Right lobe of liver (tissue), 6 donors: ENCODE data around the gene PIK3C2A. TPM values are rescaled to one million over a fixed set of nuclear protein-coding genes. Genes with fewer than 3 reads are reported as not detected.
"Not testable (repeated sequence)": the region's sequence is repeated elsewhere in the genome, so short reads cannot be mapped to it uniquely, and the experiment has no call there.

Source experiments
- ATAC-seq, 4 donors: fragments of 200-7000 bp; cut with Tn5 transposase; one replicate each; pipeline ENCODE4 v1.9.1; 2020; ENCODE audit warnings: mild to moderate bottlenecking in 4 of 4, moderate library complexity in 4 of 4
- DNase-seq, 3 donors: peaks; one replicate each; pipeline ENCODE4 v3.0.0-alpha.2; 2020
- H3K27ac ChIP-seq, 3 donors: fragments of 200-600 bp; one replicate each; pipeline ENCODE4 v1.8.0; 2022
- H3K27me3 ChIP-seq, 2 donors: fragments of 200-600 bp; one replicate each; pipeline ENCODE4 v1.8.0; 2022
- H3K36me3 ChIP-seq, 4 donors: fragments of 200-600 bp; sonication (generic) in 1 of 4; one replicate each; pipeline versions ENCODE4 v1.5.1 to v1.8.0; 2017 to 2022; ENCODE audit warnings: control low read depth in 1 of 4
- H3K4me1 ChIP-seq, 4 donors: fragments of 200-600 bp; sonication (generic) in 1 of 4; one replicate each; pipeline versions ENCODE4 v1.5.1 to v1.8.0; 2017 to 2022; ENCODE audit warnings: control low read depth in 1 of 4
- H3K4me3 ChIP-seq, 3 donors: fragments of 200-600 bp; one replicate each; pipeline ENCODE4 v1.8.0; 2022
- H3K9me3 ChIP-seq, 4 donors: fragments of 200-600 bp; sonication (generic) in 1 of 4; one replicate each; pipeline versions ENCODE4 v1.5.1 to v1.8.0; 2017 to 2022; ENCODE audit warnings: control low read depth in 1 of 4
- POLR2A ChIP-seq: fragments of 450-650 bp; IDR thresholded peaks from one replicate; pipeline ENCODE4 v1.6.1; 2017; ENCODE audit warnings: antibody characterized with exemption, mild to moderate bottlenecking
- whole genome bisulfite sequencing: methylation state at CpG from one replicate; pipeline ENCODE4 v1.1.6; 2018; ENCODE audit warnings: low coverage, low lambda C conversion rate; ENCODE audit not compliant: insufficient coverage; ENCODE audit errors: missing lambda C conversion rate; 5-methylcytosine and 5-hydroxymethylcytosine counted together
- intact Hi-C, 2 donors: fragments of 100-400 bp; cut with DNase I; formaldehyde crosslinking; loops; one replicate each; pipeline versions ENCODE4 v1.11.2 to v1.14.1; 2022
- total RNA-seq, 6 experiments: library from RNA; depleted of rRNA in 2 of 6; stranded (reverse); fragments of >200 nt in 2 of 6; fragmentation: NEBNext Ultra II Directional in 3 of 6; extraction: Animal tissue kit (Norgen Biotek cat#: 25700) in 3 of 6; gene quantifications; one replicate each; pipeline versions ENCODE4 v1.1.0 to v1.2.4, GENCODE V29; 2016 to 2023
- TF ChIP-seq, protein P1 (sequence below), 4 donors: fragments of 200-600 bp in 3 of 4; fragments of 450-650 bp in 1 of 4; IDR thresholded peaks; one replicate each; pipeline versions ENCODE4 v1.5.1 to v1.8.0; 2016 to 2022; ENCODE audit warnings: antibody characterized with exemption in 4 of 4, mild to moderate bottlenecking in 2 of 4
- donor health status: DM: no; HTN: yes; CAD: no.
- donor health status: DM: no; HTN: no; CAD: no.
- donor health status: DM: no; HTN: no; CAD: no.
- donor health status: DM: no; HTN: yes; CAD: no.
- donor health status: DM: no; HTN: yes; CAD: no.

PIK3C2A gene
- total RNA-seq, 6 experiments from 2014 or later: 20.3 to 36.4 (median 28.1) TPM

DNA sequence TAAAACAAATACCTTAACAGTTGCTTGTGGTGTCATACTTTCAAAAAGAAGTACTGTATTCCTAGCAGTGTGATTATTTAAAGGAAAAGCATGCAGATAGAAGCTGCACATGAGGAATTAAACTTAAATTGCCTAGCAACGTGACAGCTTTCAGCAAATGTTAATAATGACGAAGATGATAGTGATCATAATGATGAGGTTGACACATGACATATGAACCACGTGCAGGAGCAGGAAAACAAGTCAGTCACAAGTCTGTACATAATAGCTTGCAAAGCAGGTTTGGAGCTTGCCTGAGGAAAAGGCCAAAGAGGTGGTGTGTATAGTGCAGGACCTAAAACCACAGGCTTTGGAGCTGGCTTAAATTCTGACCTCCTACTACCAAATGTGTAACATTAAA is 30.6 kb upstream of the PIK3C2A start:
- no peak for DNase-seq
- intact Hi-C loops: no loop called here
- 47% methylated on average over 3 of the region's 3 CpGs for WGBS
- Histone ChIP-seq H3K9me3 (no peaks in the 10 kb centered on the region), H3K27ac (no peak overlapping the region), H3K4me3 (no peak overlapping the region), H3K36me3 (no peaks in the 10 kb centered on the region), H3K27me3 (no peaks in the 10 kb centered on the region), H3K4me1 (no peaks in the 10 kb centered on the region)
- no peak for TF ChIP-seq POLR2A
- TF ChIP-seq, protein P1, sequence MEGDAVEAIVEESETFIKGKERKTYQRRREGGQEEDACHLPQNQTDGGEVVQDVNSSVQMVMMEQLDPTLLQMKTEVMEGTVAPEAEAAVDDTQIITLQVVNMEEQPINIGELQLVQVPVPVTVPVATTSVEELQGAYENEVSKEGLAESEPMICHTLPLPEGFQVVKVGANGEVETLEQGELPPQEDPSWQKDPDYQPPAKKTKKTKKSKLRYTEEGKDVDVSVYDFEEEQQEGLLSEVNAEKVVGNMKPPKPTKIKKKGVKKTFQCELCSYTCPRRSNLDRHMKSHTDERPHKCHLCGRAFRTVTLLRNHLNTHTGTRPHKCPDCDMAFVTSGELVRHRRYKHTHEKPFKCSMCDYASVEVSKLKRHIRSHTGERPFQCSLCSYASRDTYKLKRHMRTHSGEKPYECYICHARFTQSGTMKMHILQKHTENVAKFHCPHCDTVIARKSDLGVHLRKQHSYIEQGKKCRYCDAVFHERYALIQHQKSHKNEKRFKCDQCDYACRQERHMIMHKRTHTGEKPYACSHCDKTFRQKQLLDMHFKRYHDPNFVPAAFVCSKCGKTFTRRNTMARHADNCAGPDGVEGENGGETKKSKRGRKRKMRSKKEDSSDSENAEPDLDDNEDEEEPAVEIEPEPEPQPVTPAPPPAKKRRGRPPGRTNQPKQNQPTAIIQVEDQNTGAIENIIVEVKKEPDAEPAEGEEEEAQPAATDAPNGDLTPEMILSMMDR (IDR thresholded peaks at IDR 0.05): no peak
- ATAC-seq: no peak

DNA sequence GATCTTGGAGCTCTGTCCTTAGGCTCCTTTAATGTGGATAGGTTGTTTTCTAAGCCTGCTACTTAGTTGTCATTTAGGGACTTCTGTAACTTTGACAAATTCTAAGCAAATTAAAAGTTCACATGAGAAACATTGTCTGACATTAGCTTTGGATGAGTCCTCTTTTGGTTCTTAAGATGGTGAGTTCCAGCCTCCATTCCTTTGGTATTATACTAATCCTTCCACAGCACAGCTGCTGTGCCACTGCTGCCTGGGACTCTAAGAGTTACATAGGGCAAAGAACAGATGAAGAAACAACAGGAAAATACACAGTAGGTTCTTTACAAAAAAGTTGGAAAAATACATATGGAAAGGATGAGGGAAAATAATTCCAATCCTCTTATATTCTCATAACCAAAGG is 25.3 kb upstream of the PIK3C2A start:
- H3K9me3 ChIP-seq: no peaks in the 10 kb centered on the region
- no peak for TF ChIP-seq POLR2A
- TF ChIP-seq, protein P1 (IDR thresholded peaks at IDR 0.05): no peak
- no peaks in the 10 kb centered on the region for H3K36me3 ChIP-seq
- H3K27me3 ChIP-seq: no peaks in the 10 kb centered on the region
- DNase-seq (no peak), ATAC-seq (no peak)
- no peaks in the 10 kb centered on the region for H3K4me1 ChIP-seq
- intact Hi-C loops: no loop called here
- H3K27ac ChIP-seq: no peak overlapping the region
- no peak overlapping the region for H3K4me3 ChIP-seq

DNA sequence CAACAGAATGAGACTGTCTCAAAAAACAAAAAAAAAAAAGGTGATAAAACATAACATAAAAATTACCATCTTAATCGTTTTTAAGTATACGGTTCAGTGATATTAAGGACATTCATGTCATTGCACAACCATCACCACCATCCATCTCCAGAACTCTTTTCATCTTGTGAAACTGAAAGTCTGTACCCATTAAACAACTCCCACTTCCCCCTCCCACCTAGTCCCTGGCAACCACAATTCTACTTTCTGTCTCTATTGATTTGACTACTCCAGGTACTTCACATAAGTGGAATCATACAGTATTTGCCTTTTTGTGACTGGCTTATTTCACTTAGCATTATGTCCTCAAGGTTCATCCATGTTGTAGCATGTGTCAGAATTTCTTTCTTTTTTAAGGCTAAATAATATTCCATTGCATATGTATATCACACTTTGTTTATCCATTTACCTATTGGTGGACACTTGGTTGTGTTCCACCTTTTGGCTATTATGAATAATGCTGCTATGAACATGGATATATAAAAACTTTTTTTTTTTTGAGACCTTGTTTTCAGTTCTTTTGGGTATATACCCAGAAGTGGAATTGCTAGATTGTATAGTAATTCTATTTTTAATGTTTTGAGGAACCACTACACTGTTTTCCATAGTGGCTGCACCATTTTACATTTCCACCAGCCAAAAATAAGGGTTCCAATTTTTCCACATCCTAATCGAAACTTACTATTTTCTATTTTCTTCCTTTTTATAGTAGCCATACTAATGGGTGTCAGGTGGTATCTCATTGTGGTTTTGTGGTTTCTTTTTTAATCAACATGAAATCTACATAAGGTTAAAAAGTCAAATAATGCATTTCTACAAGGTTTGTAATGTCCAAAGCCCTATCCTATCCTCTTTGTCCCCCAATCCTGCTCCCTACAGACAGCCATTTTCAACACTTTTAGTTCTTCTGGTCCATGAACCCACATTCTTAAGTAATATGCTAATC is 23.4 kb upstream of the PIK3C2A start:
- WGBS: 55% methylated on average over 3 of the region's 3 CpGs
- H3K27ac ChIP-seq: no peak overlapping the region
- intact Hi-C loops: no loop called here
- no peaks in the 10 kb centered on the region for H3K4me1 ChIP-seq
- no peak overlapping the region for H3K4me3 ChIP-seq
- H3K27me3 ChIP-seq: no peaks in the 10 kb centered on the region
- no peaks in the 10 kb centered on the region for H3K9me3 ChIP-seq
- no peaks in the 10 kb centered on the region for H3K36me3 ChIP-seq
- TF ChIP-seq, protein P1 (IDR thresholded peaks at IDR 0.05): no peak
- no peak for TF ChIP-seq POLR2A
- DNase-seq (no peak), ATAC-seq (no peak)

DNA sequence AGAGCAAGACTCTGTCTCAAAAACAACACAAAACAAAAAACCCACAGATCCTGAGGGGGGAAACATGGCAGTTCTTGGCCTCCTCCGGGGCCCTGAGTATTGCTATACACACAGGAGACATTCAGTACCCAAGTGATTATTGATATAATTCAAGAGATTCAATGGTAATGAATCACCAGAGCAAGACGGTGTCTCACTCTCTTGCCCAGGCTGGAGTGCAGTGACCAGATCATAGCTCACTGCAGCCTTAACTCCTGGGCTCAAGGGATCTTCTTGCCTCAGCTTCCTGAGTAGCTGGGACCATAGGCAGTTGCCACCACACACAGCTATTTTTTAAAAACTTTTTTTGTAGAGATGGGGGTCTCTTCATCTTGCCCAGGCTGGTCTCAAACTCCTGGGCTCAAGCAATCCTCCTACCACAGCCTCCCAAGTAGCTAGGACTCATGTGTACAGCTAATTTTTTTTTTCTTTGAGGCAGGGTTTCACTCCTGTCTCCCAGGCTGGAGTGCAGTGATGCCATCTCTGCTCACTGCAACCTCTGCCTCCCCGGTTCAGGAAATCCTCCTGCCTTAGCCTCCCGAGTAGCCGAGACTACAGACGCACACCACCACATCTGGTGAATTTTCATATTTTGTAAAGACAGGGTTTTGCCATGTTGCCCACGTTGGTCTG is 21.8 kb upstream of the PIK3C2A start:
- ATAC-seq: peak in 1 of 4 donors; percentile 7
- intact Hi-C loops: no loop called here
- 0% methylated on average over 1 of the region's 7 CpGs for whole genome bisulfite sequencing
- no peaks in the 10 kb centered on the region for H3K36me3 ChIP-seq
- no peak overlapping the region for H3K4me3 ChIP-seq
- no peaks in the 10 kb centered on the region for H3K9me3 ChIP-seq
- no peaks in the 10 kb centered on the region for H3K4me1 ChIP-seq
- no peak overlapping the region for H3K27ac ChIP-seq
- no peaks in the 10 kb centered on the region for H3K27me3 ChIP-seq
- TF ChIP-seq, protein P1 (IDR thresholded peaks at IDR 0.05): no peak
- DNase-seq: no peak

DNA sequence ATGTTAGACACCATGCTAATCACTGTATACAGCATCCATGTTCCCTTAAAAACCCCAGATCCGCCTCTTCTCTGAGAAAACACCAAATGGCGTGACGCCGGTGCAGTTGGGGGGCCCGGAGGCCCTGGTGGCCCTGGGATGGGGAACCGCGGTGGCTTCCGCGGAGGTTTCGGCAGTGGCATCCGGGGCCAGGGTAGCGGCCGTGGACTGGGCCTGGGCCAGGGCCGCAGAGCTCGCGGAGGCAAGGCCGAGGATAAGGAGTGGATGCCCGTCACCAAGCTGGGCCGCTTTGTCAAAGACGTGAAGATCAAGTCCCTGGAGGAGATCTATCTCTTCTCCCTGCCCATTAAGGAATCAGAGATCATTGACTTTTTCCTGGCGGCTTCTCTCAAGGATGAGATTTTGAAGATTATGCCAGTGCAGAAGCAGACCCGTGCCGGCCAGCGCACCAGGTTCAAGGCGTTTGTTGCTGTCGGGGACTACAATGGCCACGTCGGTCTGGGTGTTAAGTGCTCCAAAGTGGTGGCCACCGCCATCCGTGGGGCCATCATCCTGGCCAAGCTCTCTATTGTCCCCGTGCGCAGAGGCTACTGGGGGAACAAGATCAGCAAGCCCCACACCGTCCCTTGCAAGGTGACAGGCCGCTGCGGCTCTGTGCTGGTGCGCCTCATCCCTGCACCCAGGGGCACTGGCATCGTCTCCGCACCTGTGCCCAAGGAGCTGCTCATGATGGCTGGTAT is 20.6 kb upstream of the PIK3C2A start:
- WGBS: 85% methylated on average over 8 of the region's 38 CpGs
- H3K27me3 ChIP-seq, H3K9me3 ChIP-seq, H3K36me3 ChIP-seq, DNase-seq, H3K4me1 ChIP-seq, intact Hi-C loops, ATAC-seq, H3K4me3 ChIP-seq, H3K27ac ChIP-seq: not testable (repeated sequence)
